Thyroid gland (tissue), 4 donors: ENCODE results near the gene ABCC4. TPM values are rescaled to one million over a fixed set of nuclear protein-coding genes. Genes with fewer than 3 reads are reported as not detected.

Source experiments
- DNase-seq, 2 donors: peaks; one replicate each; pipeline ENCODE4 v3.0.0-alpha.2; 2019
- H3K27ac ChIP-seq, 3 donors: fragments of 200-600 bp; sonication (generic); 1 replicate in 2 of 3; 2 replicates in 1 of 3; pipeline ENCODE4 v1.5.1; 2016 to 2019; ENCODE audit warnings: mild to moderate bottlenecking in 1 of 3, moderate library complexity in 1 of 3
- H3K27me3 ChIP-seq: fragments of 200-600 bp; sonication (generic); one replicate; pipeline ENCODE4 v1.5.1; 2019
- H3K36me3 ChIP-seq, 2 donors: fragments of 200-600 bp; sonication (generic); one replicate each; pipeline ENCODE4 v1.5.1; 2016 to 2019
- H3K4me1 ChIP-seq, 2 donors: fragments of 200-600 bp; sonication (generic); one replicate each; pipeline ENCODE4 v1.5.1; 2017 to 2019
- H3K4me3 ChIP-seq, 3 donors: fragments of 200-600 bp; sonication (generic); replicated peaks in 1 of 3; 1 replicate in 2 of 3; 2 replicates in 1 of 3; pipeline ENCODE4 v1.5.1; 2016; ENCODE audit warnings: mild to moderate bottlenecking in 1 of 3
- H3K9me3 ChIP-seq: fragments of 200-600 bp; sonication (generic); one replicate; pipeline ENCODE4 v1.5.1; 2017
- POLR2A ChIP-seq, 2 donors: fragments of 450-650 bp; IDR thresholded peaks; one replicate each; pipeline ENCODE4 v1.6.1; 2017; ENCODE audit warnings: antibody characterized with exemption in 2 of 2, mild to moderate bottlenecking in 2 of 2, moderate library complexity in 1 of 2
- WGBS, 2 donors: methylation state at CpG; one replicate each; pipeline ENCODE4 v1.1.5; 2017; 5-methylcytosine and 5-hydroxymethylcytosine counted together
- intact Hi-C: fragments of 100-400 bp; cut with DNase I; formaldehyde crosslinking; loops from one replicate; pipeline ENCODE4 v1.15.1; 2023
- total RNA-seq, 4 donors: library from RNA; depleted of rRNA; stranded (reverse); fragments of >200 nt; gene quantifications; one replicate each; pipeline ENCODE4 v1.2.3, GENCODE V29; 2016
- TF ChIP-seq, protein P1 (sequence below), 6 experiments: fragments of 200-600 bp in 3 of 6; fragments of 450-650 bp in 3 of 6; sonication (generic) in 3 of 6; IDR thresholded peaks; one replicate each; pipeline ENCODE4 v1.5.1; 2016 to 2019; ENCODE audit warnings: antibody characterized with exemption in 6 of 6, mild to moderate bottlenecking in 2 of 6, inconsistent platforms in 1 of 6, moderate library complexity in 1 of 6

ABCC4 gene
- total RNA-seq, 4 donors from 2014 or later = 9.1 to 29.6 (median 19.7) TPM

DNA sequence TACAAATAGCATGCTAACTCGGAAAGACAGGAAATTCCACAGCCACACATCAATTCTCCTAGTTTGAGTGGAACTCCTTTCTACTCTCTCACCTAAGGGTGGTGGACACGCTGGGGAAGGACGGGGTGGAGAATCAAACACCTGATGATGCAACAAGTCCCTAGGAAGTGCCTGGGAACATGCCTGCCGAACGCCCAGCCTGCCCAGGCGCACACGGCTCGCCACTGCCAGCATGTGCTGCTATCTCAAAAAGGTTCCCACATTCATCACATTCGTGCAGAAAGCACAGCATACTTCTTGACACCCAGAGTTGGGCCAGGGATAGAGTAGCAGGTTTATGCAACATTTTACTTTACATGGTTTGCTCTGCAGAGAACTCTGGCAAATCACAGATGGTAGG lies 164.6 kb downstream of the ABCC4 start:
- Histone ChIP-seq H3K27me3 (no peaks in the 10 kb centered on the region), H3K4me1 (no peaks in the 10 kb centered on the region), H3K27ac (no peak overlapping the region), H3K4me3 (no peak overlapping the region), H3K36me3 (no peaks in the 10 kb centered on the region), H3K9me3 (no peaks in the 10 kb centered on the region)
- DNase-seq = no peak
- intact Hi-C loops = no loop called here
- TF ChIP-seq, protein P1, sequence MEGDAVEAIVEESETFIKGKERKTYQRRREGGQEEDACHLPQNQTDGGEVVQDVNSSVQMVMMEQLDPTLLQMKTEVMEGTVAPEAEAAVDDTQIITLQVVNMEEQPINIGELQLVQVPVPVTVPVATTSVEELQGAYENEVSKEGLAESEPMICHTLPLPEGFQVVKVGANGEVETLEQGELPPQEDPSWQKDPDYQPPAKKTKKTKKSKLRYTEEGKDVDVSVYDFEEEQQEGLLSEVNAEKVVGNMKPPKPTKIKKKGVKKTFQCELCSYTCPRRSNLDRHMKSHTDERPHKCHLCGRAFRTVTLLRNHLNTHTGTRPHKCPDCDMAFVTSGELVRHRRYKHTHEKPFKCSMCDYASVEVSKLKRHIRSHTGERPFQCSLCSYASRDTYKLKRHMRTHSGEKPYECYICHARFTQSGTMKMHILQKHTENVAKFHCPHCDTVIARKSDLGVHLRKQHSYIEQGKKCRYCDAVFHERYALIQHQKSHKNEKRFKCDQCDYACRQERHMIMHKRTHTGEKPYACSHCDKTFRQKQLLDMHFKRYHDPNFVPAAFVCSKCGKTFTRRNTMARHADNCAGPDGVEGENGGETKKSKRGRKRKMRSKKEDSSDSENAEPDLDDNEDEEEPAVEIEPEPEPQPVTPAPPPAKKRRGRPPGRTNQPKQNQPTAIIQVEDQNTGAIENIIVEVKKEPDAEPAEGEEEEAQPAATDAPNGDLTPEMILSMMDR (IDR thresholded peaks at IDR 0.05) = no peak
- no peak for TF ChIP-seq POLR2A (IDR thresholded peaks at IDR 0.05)
- 87 to 90% methylated on average over 9 of the region's 9 CpGs for WGBS, 2 donors

- intact Hi-C loops = no loop called here
- no peaks in the 10 kb centered on the region for H3K27me3 ChIP-seq
- H3K4me3 ChIP-seq = no peak overlapping the region
- H3K4me1 ChIP-seq = no peaks in the 10 kb centered on the region
- 94 to 96% methylated on average over 5 of the region's 5 CpGs for WGBS, 2 donors
- TF ChIP-seq POLR2A (IDR thresholded peaks at IDR 0.05) = no peak
- TF ChIP-seq, protein P1 (IDR thresholded peaks at IDR 0.05) = no peak
- no peak overlapping the region for H3K27ac ChIP-seq
- no peaks in the 10 kb centered on the region for H3K9me3 ChIP-seq
- DNase-seq = no peak
- H3K36me3 ChIP-seq = no peaks in the 10 kb centered on the region
Observed at GRCh38 chr13:95133498-95133897, 167.8 kb downstream of the ABCC4 start.

DNA sequence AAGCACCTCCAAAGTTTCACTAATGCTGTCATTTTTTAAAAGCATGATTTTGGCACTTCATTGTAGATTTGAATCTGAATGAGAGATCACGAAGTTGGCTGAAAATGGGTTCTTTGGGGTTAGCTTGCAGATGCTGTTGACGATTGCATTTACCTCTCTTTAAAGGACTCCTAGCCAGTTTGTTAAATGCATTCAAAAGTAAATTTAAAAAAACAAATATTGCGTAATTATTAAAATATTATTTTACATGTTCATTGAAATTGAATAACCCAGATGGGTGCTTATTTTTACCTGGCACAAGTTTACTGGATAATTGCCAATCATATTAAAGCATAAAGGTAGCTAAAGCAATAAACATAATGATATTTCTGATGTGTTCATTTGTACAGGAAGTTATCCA lies 172.2 kb downstream of the ABCC4 start:
- WGBS, 2 donors = 93 to 95% methylated on average over 3 of the region's 3 CpGs
- Histone ChIP-seq H3K27me3 (no peaks in the 10 kb centered on the region), H3K4me1 (no peaks in the 10 kb centered on the region), H3K36me3 (no peaks in the 10 kb centered on the region), H3K9me3 (no peaks in the 10 kb centered on the region), H3K27ac (no peak overlapping the region), H3K4me3 (no peak overlapping the region)
- TF ChIP-seq, protein P1 (IDR thresholded peaks at IDR 0.05) = no peak
- no peak for TF ChIP-seq POLR2A (IDR thresholded peaks at IDR 0.05)
- intact Hi-C loops = no loop called here
- no peak for DNase-seq

- 77 to 81% methylated on average over 3 of the region's 3 CpGs for WGBS, 2 donors
- no peaks in the 10 kb centered on the region for H3K36me3 ChIP-seq
- H3K4me3 ChIP-seq = no peak overlapping the region
- H3K27me3 ChIP-seq = no peaks in the 10 kb centered on the region
- no peaks in the 10 kb centered on the region for H3K4me1 ChIP-seq
- intact Hi-C loops = no loop called here
- TF ChIP-seq POLR2A (IDR thresholded peaks at IDR 0.05) = no peak
- TF ChIP-seq, protein P1 (IDR thresholded peaks at IDR 0.05) = no peak
- DNase-seq = no peak
- H3K27ac ChIP-seq = no peak overlapping the region
- H3K9me3 ChIP-seq = no peaks in the 10 kb centered on the region
Observed at GRCh38 chr13:95128045-95128643, 173.1 kb downstream of the ABCC4 start.

- no peaks in the 10 kb centered on the region for H3K4me1 ChIP-seq
- H3K36me3 ChIP-seq = no peaks in the 10 kb centered on the region
- H3K4me3 ChIP-seq = no peak overlapping the region
- H3K27me3 ChIP-seq = no peaks in the 10 kb centered on the region
- no peak for DNase-seq
- no peaks in the 10 kb centered on the region for H3K9me3 ChIP-seq
- TF ChIP-seq POLR2A (IDR thresholded peaks at IDR 0.05) = no peak
- TF ChIP-seq, protein P1 (IDR thresholded peaks at IDR 0.05) = no peak
- intact Hi-C loops = no loop called here
- H3K27ac ChIP-seq = no peak overlapping the region
- 94 to 98% methylated on average over 2 of the region's 2 CpGs for WGBS, 2 donors
Observed at GRCh38 chr13:95124959-95125358, 176.3 kb downstream of the ABCC4 start.
